ENCODE data around the gene EEA1. TPM values are rescaled to one million over a fixed set of nuclear protein-coding genes. Genes with fewer than 3 reads are reported as not detected.

Gene EEA1
- total and polyA plus RNA-seq, 2 donors (not counting 1 experiment from before 2014, with no cell fraction given): 25.6 to 46.4 TPM

GRCh38 chr12:92775416-92775815 is 153.7 kb downstream of the EEA1 start:
- TF ChIP-seq EZH2 (IDR thresholded peaks at IDR 0.05; ENCODE audit: low read length, missing control alignments) (no peak), CTCF (conservative IDR thresholded peaks at IDR 0.05 in 1 of 2, IDR thresholded peaks at IDR 0.05 in 1 of 2; ENCODE audit: low read depth in 1 of 2, low read length in 2 of 2) (no peak)
- no peaks in the 10 kb centered on the region for H4K20me1 ChIP-seq (ENCODE audit: control insufficient read depth, extremely low read depth, insufficient read depth, low read length)
- H3K9ac ChIP-seq (ENCODE audit: insufficient read depth, low read length): no peak overlapping the region
- H3K27me3 ChIP-seq (ENCODE audit: control insufficient read depth, insufficient read depth, low read length): no peaks in the 10 kb centered on the region
- DNase-seq (ENCODE audit: low read depth in 2 of 2): no peak
- peaks cover 2% of the 10 kb centered on the region for H3K36me3 ChIP-seq (ENCODE audit: control insufficient read depth, insufficient read depth, low read length)
- H2AFZ ChIP-seq (ENCODE audit: low read length): no peak overlapping the region
- H3K4me3 ChIP-seq (replicated peaks in 1 of 4; ENCODE audit: control extremely low read depth in 1 of 4, insufficient read depth in 1 of 4, low read depth in 3 of 4, low read length in 4 of 4): no peak overlapping the region
- H3K27ac ChIP-seq (ENCODE audit: insufficient read depth, low read length): no peak overlapping the region
- no peak overlapping the region for H3K4me2 ChIP-seq (ENCODE audit: extremely low read depth, insufficient read depth, low read length)
- H3K79me2 ChIP-seq (ENCODE audit: control insufficient read depth, insufficient read depth, low read length): no peaks in the 10 kb centered on the region
- no peaks in the 10 kb centered on the region for H3K4me1 ChIP-seq (ENCODE audit: control insufficient read depth, extremely low read depth, insufficient read depth, low read length)
- H3K9me3 ChIP-seq (ENCODE audit: control insufficient read depth, insufficient read depth, low read depth, low read length): no peaks in the 10 kb centered on the region

DNA sequence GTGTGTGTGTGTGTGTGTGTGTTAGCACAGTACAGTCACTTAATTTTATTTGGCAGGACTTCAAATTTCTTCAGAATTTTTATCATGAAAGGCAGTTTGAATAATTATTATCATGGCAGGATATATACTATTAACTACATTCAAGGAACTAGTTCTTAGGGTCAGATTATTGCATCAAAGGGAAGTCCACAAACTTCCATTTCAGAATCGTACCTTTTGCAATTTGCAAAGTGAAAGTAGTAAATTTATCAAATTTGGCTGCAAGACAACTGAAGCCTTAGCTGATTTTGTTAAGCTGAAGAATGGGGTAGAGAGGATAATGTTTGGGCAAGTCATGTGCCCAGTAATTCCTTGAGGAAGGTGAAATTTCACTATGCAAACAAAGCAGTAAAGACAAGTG is 158.1 kb downstream of the EEA1 start:
- no peak overlapping the region for H3K4me2 ChIP-seq (ENCODE audit: extremely low read depth, insufficient read depth, low read length)
- peak in 1 of 2 donors; percentile 22 for DNase-seq (ENCODE audit: low read depth in 2 of 2)

DNA sequence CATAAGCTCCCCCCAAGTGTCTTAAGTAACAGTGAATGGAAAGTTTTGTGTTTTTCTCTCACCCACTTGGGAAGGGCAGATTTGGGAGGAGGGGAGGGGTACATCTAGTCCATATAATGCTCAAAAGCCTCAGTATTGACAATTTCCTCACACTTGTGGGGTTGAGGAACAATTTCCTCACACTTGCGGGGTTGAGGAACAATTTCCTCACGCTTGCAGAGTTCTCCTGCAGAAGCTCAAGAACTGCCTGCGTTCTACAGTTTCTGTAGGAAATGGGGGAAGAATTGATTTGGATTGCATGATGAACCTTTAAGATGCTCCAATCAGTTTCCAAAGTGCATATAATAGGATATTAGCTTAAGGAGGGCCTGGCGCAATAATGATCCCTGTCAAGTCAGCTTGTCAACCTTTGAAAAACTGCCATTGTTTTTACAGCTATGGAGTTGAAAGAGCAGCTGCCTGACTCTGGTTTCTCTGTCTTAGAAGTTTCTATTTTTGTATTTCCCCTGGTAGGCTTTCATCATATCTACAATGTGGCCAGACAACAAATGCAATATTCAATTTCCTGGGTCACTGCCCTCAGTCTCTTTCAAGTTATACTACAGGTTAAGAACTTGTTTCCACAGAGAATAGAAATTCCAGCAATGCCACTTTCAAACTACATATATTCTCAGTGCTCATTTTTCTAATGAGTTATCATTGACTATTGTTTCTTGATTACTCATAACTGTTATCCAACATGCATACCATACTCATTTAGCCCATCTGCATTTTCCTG is 159.8 kb downstream of the EEA1 start:
- Histone ChIP-seq H3K4me3 (replicated peaks in 1 of 4; ENCODE audit: control extremely low read depth in 1 of 4, insufficient read depth in 1 of 4, low read depth in 3 of 4, low read length in 4 of 4) (no peak overlapping the region), H3K9me3 (ENCODE audit: control insufficient read depth, insufficient read depth, low read depth, low read length) (no peaks in the 10 kb centered on the region), H3K36me3 (ENCODE audit: control insufficient read depth, insufficient read depth, low read length) (no peaks in the 10 kb centered on the region), H3K79me2 (ENCODE audit: control insufficient read depth, insufficient read depth, low read length) (no peaks in the 10 kb centered on the region), H3K4me2 (ENCODE audit: extremely low read depth, insufficient read depth, low read length) (no peak overlapping the region), H4K20me1 (ENCODE audit: control insufficient read depth, extremely low read depth, insufficient read depth, low read length) (no peaks in the 10 kb centered on the region), H3K27me3 (ENCODE audit: control insufficient read depth, insufficient read depth, low read length) (no peaks in the 10 kb centered on the region), H3K27ac (ENCODE audit: insufficient read depth, low read length) (no peak overlapping the region), H2AFZ (ENCODE audit: low read length) (no peak overlapping the region), H3K9ac (ENCODE audit: insufficient read depth, low read length) (no peak overlapping the region), H3K4me1 (ENCODE audit: control insufficient read depth, extremely low read depth, insufficient read depth, low read length) (no peaks in the 10 kb centered on the region)
- TF ChIP-seq CTCF (conservative IDR thresholded peaks at IDR 0.05 in 1 of 2, IDR thresholded peaks at IDR 0.05 in 1 of 2; ENCODE audit: low read depth in 1 of 2, low read length in 2 of 2) (no peak), EZH2 (IDR thresholded peaks at IDR 0.05; ENCODE audit: low read length, missing control alignments) (no peak)
- DNase-seq (ENCODE audit: low read depth in 2 of 2): peak in 1 of 2 donors; percentile 37

More for the DNA sequence above, 158.1 kb downstream of the EEA1 start:
- no peak overlapping the region for H3K4me3 ChIP-seq (replicated peaks in 1 of 4; ENCODE audit: control extremely low read depth in 1 of 4, insufficient read depth in 1 of 4, low read depth in 3 of 4, low read length in 4 of 4)
- H2AFZ ChIP-seq (ENCODE audit: low read length): no peak overlapping the region
- no peaks in the 10 kb centered on the region for H3K27me3 ChIP-seq (ENCODE audit: control insufficient read depth, insufficient read depth, low read length)
- H3K79me2 ChIP-seq (ENCODE audit: control insufficient read depth, insufficient read depth, low read length): no peaks in the 10 kb centered on the region
- no peak overlapping the region for H3K27ac ChIP-seq (ENCODE audit: insufficient read depth, low read length)
- H3K4me1 ChIP-seq (ENCODE audit: control insufficient read depth, extremely low read depth, insufficient read depth, low read length): no peaks in the 10 kb centered on the region
- no peak for TF ChIP-seq CTCF (conservative IDR thresholded peaks at IDR 0.05 in 1 of 2, IDR thresholded peaks at IDR 0.05 in 1 of 2; ENCODE audit: low read depth in 1 of 2, low read length in 2 of 2)
- no peak for TF ChIP-seq EZH2 (IDR thresholded peaks at IDR 0.05; ENCODE audit: low read length, missing control alignments)
- H3K9ac ChIP-seq (ENCODE audit: insufficient read depth, low read length): no peak overlapping the region
- H3K36me3 ChIP-seq (ENCODE audit: control insufficient read depth, insufficient read depth, low read length): no peaks in the 10 kb centered on the region
- no peaks in the 10 kb centered on the region for H3K9me3 ChIP-seq (ENCODE audit: control insufficient read depth, insufficient read depth, low read depth, low read length)
- H4K20me1 ChIP-seq (ENCODE audit: control insufficient read depth, extremely low read depth, insufficient read depth, low read length): no peaks in the 10 kb centered on the region
